ENCODE measurements around the gene NAA20. TPM values are rescaled to one million over a fixed set of nuclear protein-coding genes. Genes with fewer than 3 reads are reported as not detected.
A peak's percentile ranks its signal among the peaks of the same experiment; 100 is the strongest.

Gene NAA20
- total RNA-seq, 1 donor from 2014 or later, result 38.9 TPM

- no peak overlapping the region for H3K4me3 Mint-ChIP-seq
- no peaks in the 10 kb centered on the region for H3K9me3 Mint-ChIP-seq
- TF ChIP-seq CTCF (IDR thresholded peaks at IDR 0.05; ENCODE audit: unreplicated experiment), result no peak
- H3K4me1 Mint-ChIP-seq, result peaks cover 30% of the 10 kb centered on the region
- DNase-seq (ENCODE audit: low spot score in 2 of 2, unreplicated experiment in 2 of 2), result no peak
- no peak overlapping the region for H3K27ac Mint-ChIP-seq
- H3K27me3 Mint-ChIP-seq (ENCODE audit: low read depth), result no peaks in the 10 kb centered on the region
- peaks cover 5% of the 10 kb centered on the region for H3K36me3 Mint-ChIP-seq
Observed at GRCh38 chr20:20005342-20005741, 11.8 kb upstream of the NAA20 start.

GRCh38 chr20:20009784-20010253 is 7.3 kb upstream of the NAA20 start:
- no peaks in the 10 kb centered on the region for H3K36me3 Mint-ChIP-seq
- no peak for TF ChIP-seq CTCF (IDR thresholded peaks at IDR 0.05; ENCODE audit: unreplicated experiment)
- no peaks in the 10 kb centered on the region for H3K27me3 Mint-ChIP-seq (ENCODE audit: low read depth)
- peak overlapping the region; percentile 7 for H3K4me3 Mint-ChIP-seq
- H3K27ac Mint-ChIP-seq, result peak overlapping the region; percentile 10
- H3K4me1 Mint-ChIP-seq, result peaks cover 16% of the 10 kb centered on the region
- no peaks in the 10 kb centered on the region for H3K9me3 Mint-ChIP-seq
- no peak for DNase-seq (ENCODE audit: low spot score in 2 of 2, unreplicated experiment in 2 of 2)

GRCh38 chr20:20010639-20011500 is 6.3 kb upstream of the NAA20 start:
- no peak overlapping the region for H3K4me3 Mint-ChIP-seq

GRCh38 chr20:20012541-20012940 is 4.6 kb upstream of the NAA20 start:
- DNase-seq (ENCODE audit: low spot score in 2 of 2, unreplicated experiment in 2 of 2), result no peak
- Mint-ChIP-seq H3K4me3 (no peak overlapping the region), H3K9me3 (no peaks in the 10 kb centered on the region), H3K27me3 (ENCODE audit: low read depth) (no peaks in the 10 kb centered on the region), H3K4me1 (peaks cover 21% of the 10 kb centered on the region), H3K36me3 (no peaks in the 10 kb centered on the region), H3K27ac (no peak overlapping the region)
- no peak for TF ChIP-seq CTCF (IDR thresholded peaks at IDR 0.05; ENCODE audit: unreplicated experiment)

More at GRCh38 chr20:20010639-20011500, 6.3 kb upstream of the NAA20 start:
- Mint-ChIP-seq H3K27ac (peak overlapping the region; percentile 79), H3K27me3 (ENCODE audit: low read depth) (no peaks in the 10 kb centered on the region), H3K4me1 (peaks cover 16% of the 10 kb centered on the region), H3K36me3 (no peaks in the 10 kb centered on the region), H3K9me3 (no peaks in the 10 kb centered on the region)
- DNase-seq (ENCODE audit: low spot score in 2 of 2, unreplicated experiment in 2 of 2), result no peak
- no peak for TF ChIP-seq CTCF (IDR thresholded peaks at IDR 0.05; ENCODE audit: unreplicated experiment)

GRCh38 chr20:20014659-20015058 is 2.5 kb upstream of the NAA20 start:
- TF ChIP-seq CTCF (IDR thresholded peaks at IDR 0.05; ENCODE audit: unreplicated experiment), result no peak
- Mint-ChIP-seq H3K27ac (no peak overlapping the region), H3K4me1 (peaks cover 35% of the 10 kb centered on the region), H3K36me3 (no peaks in the 10 kb centered on the region), H3K4me3 (no peak overlapping the region), H3K27me3 (ENCODE audit: low read depth) (no peaks in the 10 kb centered on the region), H3K9me3 (no peaks in the 10 kb centered on the region)
- DNase-seq (ENCODE audit: low spot score in 2 of 2, unreplicated experiment in 2 of 2), result no peak
